Urinary bladder (tissue), 4 donors: ENCODE data around the gene TTK. TPM values are rescaled to one million over a fixed set of nuclear protein-coding genes. Genes with fewer than 3 reads are reported as not detected.

Experiments used
- DNase-seq: peaks from one replicate; pipeline ENCODE4 v3.0.0-alpha.2; 2015; ENCODE audit errors: extremely low spot score
- H3K27ac ChIP-seq: one replicate; pipeline ENCODE4 v1.5.1; 2013; ENCODE audit warnings: low read depth, mild to moderate bottlenecking, moderate library complexity
- H3K36me3 ChIP-seq: one replicate; pipeline ENCODE4 v1.6.1; 2013; ENCODE audit warnings: mild to moderate bottlenecking, moderate library complexity; ENCODE audit not compliant: insufficient read depth
- H3K4me1 ChIP-seq: one replicate; pipeline ENCODE4 v1.6.1; 2013; ENCODE audit warnings: mild to moderate bottlenecking, moderate library complexity; ENCODE audit not compliant: insufficient read depth
- H3K4me3 ChIP-seq: one replicate; pipeline ENCODE4 v1.5.1; 2013; ENCODE audit warnings: low read depth, low read length
- WGBS: extraction: QIAGEN DNeasy Blood & Tissue Kit; methylation state at CpG from one replicate; pipeline ENCODE4 v1.1.7; 2013; 5-methylcytosine and 5-hydroxymethylcytosine counted together
- polyA plus RNA-seq: library from polyadenylated mRNA; stranded (reverse); fragments of 200-250 nt; gene quantifications from one replicate; pipeline ENCODE4 v1.2.3, GENCODE V29; 2013
- total RNA-seq: library from RNA; depleted of rRNA; stranded (reverse); fragments of >200 nt; gene quantifications from one replicate; pipeline ENCODE4 v1.2.3, GENCODE V29; 2014
- donor health status: healthy with polysubstance abuse.
- donor health status: healthy.

Gene TTK
- total RNA-seq (21.9 TPM), polyA plus RNA-seq (0.23 TPM)

DNA sequence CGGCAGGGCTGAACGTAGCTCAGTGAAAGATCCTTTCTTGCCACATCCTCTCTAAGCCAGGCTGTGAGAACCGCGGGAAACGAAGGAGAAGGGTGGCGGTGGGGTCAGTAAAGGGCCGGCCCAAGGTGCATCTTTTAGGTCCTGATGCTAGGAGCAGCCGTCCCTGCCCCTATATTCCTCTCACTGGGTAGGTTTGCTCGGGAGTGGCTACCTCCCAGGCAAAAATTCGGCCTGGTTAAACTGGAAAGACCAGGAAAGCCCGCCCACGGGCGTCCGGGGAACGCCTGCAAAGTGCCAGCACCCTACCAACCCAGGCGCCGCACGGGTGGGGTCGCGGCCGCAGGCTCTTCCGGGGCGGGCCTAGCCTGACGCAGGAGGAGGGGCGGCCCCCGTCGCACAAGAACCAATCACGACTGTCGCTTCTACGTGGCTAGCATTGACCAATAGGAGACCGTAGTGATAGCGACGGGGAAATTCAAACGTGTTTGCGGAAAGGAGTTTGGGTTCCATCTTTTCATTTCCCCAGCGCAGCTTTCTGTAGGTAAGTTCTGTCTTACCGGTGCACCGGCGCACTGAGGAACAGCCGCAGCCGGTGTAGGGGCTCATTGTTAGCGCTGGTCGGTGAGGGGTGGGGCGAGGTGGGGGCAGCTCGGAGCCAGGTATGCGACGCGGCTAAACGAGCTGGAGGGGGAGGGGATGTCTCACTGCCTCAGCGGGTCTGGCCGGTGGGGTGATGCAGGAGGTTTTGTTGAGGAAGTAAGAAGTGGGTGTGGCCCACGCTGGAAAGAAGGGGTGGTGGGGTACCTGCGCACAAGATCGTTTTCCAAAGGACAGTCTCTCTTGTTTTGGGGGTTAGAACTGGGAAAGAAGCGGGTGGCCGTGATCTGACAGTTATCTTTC, at the start of gene TTK:
TSS of gene TTK (plus strand) at position 477 of the 900 bp plus-strand sequence. CDS start 1,195 bp downstream, outside the sequence.
- H3K4me1 ChIP-seq, result no peaks in the 10 kb centered on the region
- DNase-seq, result peak; percentile 85
- H3K36me3 ChIP-seq, result no peaks in the 10 kb centered on the region
- WGBS, result under 1% methylated on average over 56 of the region's 56 CpGs
- H3K4me3 ChIP-seq, result peak within 1 kb of the TSS; percentile 52
- H3K27ac ChIP-seq, result peak within 1 kb of the TSS; percentile 66

DNA sequence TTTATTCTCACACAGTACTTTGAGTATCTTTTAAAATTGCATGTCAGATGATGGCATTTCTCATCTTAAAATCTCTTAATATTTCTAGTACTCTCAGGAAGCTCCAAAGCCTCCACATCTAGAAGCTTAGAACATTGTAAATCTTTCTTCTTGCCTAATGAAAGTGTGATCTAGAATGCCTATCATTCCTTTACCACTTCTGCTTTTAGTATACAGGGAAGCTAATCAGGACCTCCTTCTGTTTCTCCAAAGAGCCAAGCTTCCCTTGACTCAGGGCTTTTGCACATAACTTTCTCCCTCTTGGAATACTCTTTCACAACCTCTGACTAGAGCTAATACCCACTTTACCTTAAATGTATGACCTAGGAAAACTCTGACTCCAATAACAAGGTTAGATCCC, 49.6 kb upstream of the TTK start:
- Histone ChIP-seq H3K27ac (no peak overlapping the region), H3K4me3 (no peak overlapping the region), H3K36me3 (no peaks in the 10 kb centered on the region), H3K4me1 (no peaks in the 10 kb centered on the region)
- DNase-seq, result no peak

DNA sequence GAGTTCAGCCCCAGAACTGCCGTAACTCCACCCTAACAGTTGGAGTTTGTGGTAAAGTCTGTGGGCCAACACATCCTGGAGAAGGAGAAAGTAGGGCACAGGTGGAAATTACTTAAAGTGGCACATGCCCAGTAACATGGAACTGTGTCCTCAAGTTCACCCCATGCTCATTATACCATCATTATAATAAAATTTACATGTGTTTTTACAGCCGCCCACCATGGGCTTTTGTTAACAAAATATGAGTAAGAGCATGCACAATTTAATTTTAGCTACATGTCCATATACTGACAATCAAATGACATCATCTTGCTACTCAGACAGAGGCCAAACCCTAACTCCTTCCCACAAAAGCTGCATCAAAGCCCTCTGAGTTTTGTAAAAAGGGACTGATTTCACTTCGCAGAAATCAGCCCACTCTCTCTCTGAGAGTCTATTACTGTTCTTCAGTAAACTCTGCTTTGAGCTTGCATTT, 39.8 kb upstream of the TTK start:
- Histone ChIP-seq H3K27ac (no peak overlapping the region), H3K4me1 (no peaks in the 10 kb centered on the region), H3K36me3 (no peaks in the 10 kb centered on the region), H3K4me3 (no peak overlapping the region)
- 86% methylated on average over 3 of the region's 3 CpGs for WGBS
- no peak for DNase-seq

GRCh38 chr6:79967178-79967577, 37.3 kb upstream of the TTK start:
- no peaks in the 10 kb centered on the region for H3K4me1 ChIP-seq
- DNase-seq, result no peak
- no peak overlapping the region for H3K4me3 ChIP-seq
- no peak overlapping the region for H3K27ac ChIP-seq
- H3K36me3 ChIP-seq, result no peaks in the 10 kb centered on the region

DNA sequence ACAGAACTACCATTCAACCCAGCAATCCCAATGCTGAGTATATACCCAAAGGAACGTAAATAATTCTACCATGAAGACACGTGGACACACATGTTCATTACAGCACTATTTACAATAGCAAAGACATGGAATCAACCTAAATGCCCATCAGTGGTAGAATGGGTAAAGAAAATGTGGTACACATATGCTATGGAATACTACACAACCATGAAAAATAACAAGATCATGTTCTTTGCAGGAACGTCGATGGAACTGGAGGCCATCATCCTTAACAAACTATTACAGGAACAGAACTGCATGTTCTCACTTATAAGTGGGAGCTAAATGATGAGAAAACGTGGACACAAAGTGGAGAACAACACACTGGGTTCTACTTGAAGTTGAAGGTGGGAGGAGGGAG, 34.7 kb upstream of the TTK start:
- Histone ChIP-seq H3K27ac (no peak overlapping the region), H3K4me3 (no peak overlapping the region), H3K4me1 (no peaks in the 10 kb centered on the region), H3K36me3 (no peaks in the 10 kb centered on the region)
- no peak for DNase-seq
- WGBS, result 87% methylated on average over 5 of the region's 5 CpGs

DNA sequence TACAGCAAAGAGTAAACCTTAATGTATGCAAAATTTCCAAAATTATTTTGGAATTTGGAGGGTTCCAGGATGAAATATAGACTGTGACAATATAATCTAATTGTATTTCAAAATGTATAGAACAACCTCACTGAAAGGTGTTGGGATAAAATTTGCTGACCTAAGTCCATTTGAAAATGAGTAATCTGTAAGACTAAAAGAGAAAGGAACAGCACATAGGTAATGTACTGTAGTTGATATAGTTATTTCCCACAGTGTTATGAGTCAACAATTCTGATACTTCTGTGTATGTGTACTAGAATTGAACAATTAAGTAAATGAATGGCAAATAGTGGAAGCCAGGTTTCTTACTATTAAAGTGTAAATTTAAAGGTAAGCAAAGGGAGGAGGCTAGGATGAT, 33.3 kb upstream of the TTK start:
- Histone ChIP-seq H3K4me1 (no peaks in the 10 kb centered on the region), H3K4me3 (no peak overlapping the region), H3K27ac (no peak overlapping the region), H3K36me3 (no peaks in the 10 kb centered on the region)
- no peak for DNase-seq

GRCh38 chr6:79981652-79982051, 22.8 kb upstream of the TTK start:
- no peak for DNase-seq
- 92% methylated on average over 4 of the region's 4 CpGs for WGBS
- peaks cover 1% of the 10 kb centered on the region for H3K4me1 ChIP-seq

DNA sequence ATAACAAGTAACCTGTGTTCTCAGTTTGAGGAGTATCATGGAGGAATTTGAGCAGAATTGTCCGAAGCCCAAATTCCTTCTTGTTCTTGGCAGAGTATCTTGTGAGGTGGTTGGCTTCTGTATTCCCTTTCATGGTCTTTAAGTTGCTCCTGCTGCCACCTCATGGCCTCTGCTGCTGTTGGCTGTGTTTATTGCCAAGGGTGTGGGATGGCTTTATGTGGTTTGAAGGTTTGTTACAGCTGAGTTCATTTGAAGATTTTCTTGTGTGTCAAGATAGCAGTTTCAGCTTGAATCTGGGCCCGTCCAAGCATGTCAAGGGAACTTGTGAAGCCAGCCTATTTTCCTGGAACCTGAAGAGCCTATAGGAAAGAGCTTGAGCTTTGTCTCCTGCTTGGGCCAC, 20.2 kb upstream of the TTK start:
- WGBS, result 44% methylated on average over 2 of the region's 2 CpGs

More at GRCh38 chr6:79981652-79982051, 22.8 kb upstream of the TTK start:
- H3K4me3 ChIP-seq, result no peak overlapping the region
- no peak overlapping the region for H3K27ac ChIP-seq
- H3K36me3 ChIP-seq, result no peaks in the 10 kb centered on the region

DNA sequence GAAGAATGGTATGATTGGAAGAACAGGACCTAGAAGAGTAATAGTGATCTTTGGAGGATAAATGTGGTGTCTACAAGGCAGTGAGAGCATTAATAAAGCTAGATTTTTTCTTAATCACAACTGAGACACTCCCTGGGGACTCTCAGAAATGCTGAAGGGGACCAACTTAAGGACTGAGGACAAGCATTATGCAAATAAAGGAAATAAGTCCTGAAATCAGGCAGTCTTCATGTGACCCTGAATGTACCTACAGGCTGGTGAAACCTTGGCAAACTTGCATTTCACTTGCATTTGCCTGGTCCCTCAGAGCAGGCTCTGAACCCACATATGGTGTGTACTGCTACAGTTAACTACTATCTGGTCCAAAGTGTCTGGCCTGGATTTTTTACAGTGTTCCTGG, 19.3 kb upstream of the TTK start:
- Histone ChIP-seq H3K4me1 (peaks cover 1% of the 10 kb centered on the region), H3K36me3 (no peaks in the 10 kb centered on the region), H3K27ac (no peak overlapping the region), H3K4me3 (no peak overlapping the region)
- no peak for DNase-seq

More for the DNA sequence above, 20.2 kb upstream of the TTK start:
- DNase-seq, result no peak
- Histone ChIP-seq H3K27ac (no peak overlapping the region), H3K36me3 (no peaks in the 10 kb centered on the region), H3K4me1 (peaks cover 1% of the 10 kb centered on the region), H3K4me3 (no peak overlapping the region)

- 88% methylated on average over 1 of the region's 1 CpG for WGBS
Observed at GRCh38 chr6:79989641-79990040, 14.8 kb upstream of the TTK start.

GRCh38 chr6:79993012-79993910, 11.2 kb upstream of the TTK start:
- DNase-seq, result no peak
- 52% methylated on average over 2 of the region's 2 CpGs for WGBS
- Histone ChIP-seq H3K27ac (no peak overlapping the region), H3K4me3 (no peak overlapping the region), H3K4me1 (no peaks in the 10 kb centered on the region), H3K36me3 (no peaks in the 10 kb centered on the region)

More at GRCh38 chr6:79989641-79990040, 14.8 kb upstream of the TTK start:
- Histone ChIP-seq H3K27ac (no peak overlapping the region), H3K4me1 (peaks cover 1% of the 10 kb centered on the region), H3K4me3 (no peak overlapping the region), H3K36me3 (no peaks in the 10 kb centered on the region)
- DNase-seq, result no peak

GRCh38 chr6:79993911-79994309, 10.5 kb upstream of the TTK start:
- Histone ChIP-seq H3K4me1 (no peaks in the 10 kb centered on the region), H3K27ac (no peak overlapping the region), H3K36me3 (no peaks in the 10 kb centered on the region), H3K4me3 (no peak overlapping the region)
- no peak for DNase-seq

GRCh38 chr6:79997728-79998127, 6.7 kb upstream of the TTK start:
- Histone ChIP-seq H3K27ac (no peak overlapping the region), H3K36me3 (no peaks in the 10 kb centered on the region), H3K4me1 (no peaks in the 10 kb centered on the region), H3K4me3 (no peak overlapping the region)
- no peak for DNase-seq
- 53% methylated on average over 1 of the region's 1 CpG for WGBS

- 60% methylated on average over 1 of the region's 1 CpG for WGBS
Observed at GRCh38 chr6:80001337-80001736, 3.1 kb upstream of the TTK start.

More at GRCh38 chr6:80001337-80001736, 3.1 kb upstream of the TTK start:
- no peak overlapping the region for H3K27ac ChIP-seq
- H3K4me1 ChIP-seq, result no peaks in the 10 kb centered on the region
- no peaks in the 10 kb centered on the region for H3K36me3 ChIP-seq
- no peak overlapping the region for H3K4me3 ChIP-seq
- no peak for DNase-seq
